ENCODE data around the gene PHLPP1. TPM values are rescaled to one million over a fixed set of nuclear protein-coding genes. Genes with fewer than 3 reads are reported as not detected.
A peak's percentile ranks its signal among the peaks of the same experiment; 100 is the strongest.

PHLPP1 gene
- total RNA-seq, 1 experiment from 2014 or later, result 14.7 TPM

GRCh38 chr18:62981566-62981965 is 266.2 kb downstream of the PHLPP1 start (continued):
- TF ChIP-seq TCF7L2 (IDR thresholded peaks at IDR 0.05; ENCODE audit: borderline replicate concordance, extremely low read depth, insufficient read depth, insufficient read length), result no peak
- TF ChIP-seq REST (IDR thresholded peaks at IDR 0.05; ENCODE audit: low read depth), result no peak

GRCh38 chr18:62982600-62983251 is 267.4 kb downstream of the PHLPP1 start:
- CTCF ChIA-PET, result interaction anchor here (0.6 to 3.2 kb wide), 9 partner anchors 12 to 557 kb away, joined by 3 to 34 read pairs (median 7); partner anchors contain the start of gene PHLPP1
- Histone ChIP-seq H3K9ac (ENCODE audit: low read length) (no peak overlapping the region), H4K20me1 (ENCODE audit: insufficient read depth) (no peaks in the 10 kb centered on the region), H3K79me2 (ENCODE audit: insufficient read depth, low read length) (no peaks in the 10 kb centered on the region), H3K36me3 (ENCODE audit: control insufficient read depth in 1 of 2, insufficient read depth in 2 of 2, low read length in 2 of 2) (no peaks in the 10 kb centered on the region), H3K4me1 (ENCODE audit: control insufficient read depth in 1 of 2, insufficient read depth in 2 of 2, low read length in 2 of 2) (no peaks in the 10 kb centered on the region), H2AFZ (ENCODE audit: low read depth, low read length, poor library complexity, severe bottlenecking) (no peak overlapping the region), H3K27ac (ENCODE audit: low read depth, low read length) (no peak overlapping the region), H3K9me2 (ENCODE audit: insufficient read depth) (no peaks in the 10 kb centered on the region), H3K4me2 (ENCODE audit: low read length) (no peak overlapping the region), H3K27me3 (ENCODE audit: insufficient read depth, low read length) (no peaks in the 10 kb centered on the region), H3K9me3 (ENCODE audit: control insufficient read depth in 1 of 2, insufficient read depth in 1 of 2, low read depth in 1 of 2, low read length in 2 of 2) (no peaks in the 10 kb centered on the region), H3K4me3 (replicated peaks in 1 of 2; ENCODE audit: low read depth in 1 of 2, low read length in 2 of 2) (no peak overlapping the region)
- no TSS peak for BruUV-seq (replicated peaks)
- TF ChIP-seq RAD21 (IDR thresholded peaks at IDR 0.05; ENCODE audit: low read depth) (peak; percentile 90), CTCF (IDR thresholded peaks at IDR 0.05 in 2 of 3, conservative IDR thresholded peaks at IDR 0.05 in 1 of 3; ENCODE audit: borderline replicate concordance in 1 of 3, insufficient read depth in 1 of 3, low read depth in 2 of 3, low read length in 2 of 3) (peak; percentile 77 to 87 (median 79)), SP1 (IDR thresholded peaks at IDR 0.05; ENCODE audit: low read depth) (no peak)
- POLR2A ChIA-PET, result no interaction called here
- RAD21 ChIA-PET (ENCODE audit: low non-redundant PET in 1 of 2, low total read pairs in 2 of 2, uncharacterized antibody in 2 of 2, unreplicated experiment in 2 of 2), result no interaction called here
- intact Hi-C loops (cut with micrococcal nuclease), result loop anchor here (1.0 to 2.0 kb wide), 5 partner anchors 267 to 800 kb away; partner anchors contain the start of gene PHLPP1
- peak; percentile 78 for ATAC-seq
- peak; percentile 32 for DNase-seq (ENCODE audit: low read depth, low spot score)

Measured in HCT116 (cell line).